DND-41 (cell line): Measurements from ENCODE around the gene DOK6.

ENCODE experiments used
- ATAC-seq: fragments of 200-7000 bp; cut with Tn5 transposase; 3 replicates; pipeline ENCODE4 v1.9.1; 2021; ENCODE audit warnings: low read depth; ENCODE audit not compliant: insufficient read depth
- DNase-seq: peaks from one replicate; pipeline ENCODE4 v3.0.0-alpha.2; 2020
- H2AFZ ChIP-seq: 2 replicates; pipeline ENCODE4 v1.6.0; 2012; ENCODE audit warnings: low read depth, low read length
- H3K27ac ChIP-seq: 2 replicates; pipeline ENCODE4 v1.5.1; 2012; ENCODE audit warnings: low read length, inconsistent platforms
- H3K27me3 ChIP-seq: fragments of 200-600 bp; sonication (generic); 2 replicates; pipeline ENCODE4 v1.6.0; 2012; ENCODE audit warnings: low read length, mild to moderate bottlenecking, inconsistent platforms; ENCODE audit not compliant: insufficient read depth, poor library complexity
- H3K36me3 ChIP-seq: 2 replicates; pipeline ENCODE4 v1.5.1; 2012; ENCODE audit warnings: low read length, inconsistent platforms; ENCODE audit not compliant: insufficient read depth
- H3K4me1 ChIP-seq: 2 replicates; pipeline ENCODE4 v1.5.1; 2012; ENCODE audit warnings: mild to moderate bottlenecking, low read length; ENCODE audit not compliant: insufficient read depth
- H3K4me2 ChIP-seq: 2 replicates; pipeline ENCODE4 v1.6.0; 2012; ENCODE audit warnings: mild to moderate bottlenecking, moderate library complexity, low read length, inconsistent platforms; ENCODE audit not compliant: insufficient read depth
- H3K4me3 ChIP-seq, 2 experiments: fragments of 200-600 bp in 1 of 2; shearing (Covaris generic) in 1 of 2; 2 replicates each; pipeline ENCODE4 v1.5.1; 2012 to 2016; ENCODE audit warnings: inconsistent platforms in 2 of 2, low read length in 2 of 2, mild to moderate bottlenecking in 2 of 2, low read depth in 1 of 2, moderate library complexity in 1 of 2
- H3K79me2 ChIP-seq: 2 replicates; pipeline ENCODE4 v1.6.0; 2012; ENCODE audit warnings: low read length, inconsistent platforms; ENCODE audit not compliant: insufficient read depth
- H3K9ac ChIP-seq: 2 replicates; pipeline ENCODE4 v1.6.0; 2012; ENCODE audit warnings: low read depth, mild to moderate bottlenecking, inconsistent platforms, low read length, moderate library complexity
- H3K9me3 ChIP-seq: 2 replicates; pipeline ENCODE4 v1.5.1; 2012; ENCODE audit warnings: low read length, moderate library complexity, mild to moderate bottlenecking, inconsistent platforms; ENCODE audit not compliant: insufficient read depth, severe bottlenecking
- H4K20me1 ChIP-seq: 2 replicates; pipeline ENCODE4 v1.6.0; 2012; ENCODE audit warnings: low read length; ENCODE audit not compliant: insufficient read depth
- EZH2 ChIP-seq: IDR thresholded peaks from 3 replicates; pipeline ENCODE4 v1.6.1; 2012; ENCODE audit warnings: borderline replicate concordance, low read depth, mild to moderate bottlenecking, moderate library complexity, low read length, inconsistent platforms; ENCODE audit not compliant: severe bottlenecking
- TF ChIP-seq, protein P1 (sequence below): IDR thresholded peaks from 2 replicates; pipeline ENCODE4 v1.5.1; 2012; ENCODE audit warnings: borderline replicate concordance, low read length, moderate library complexity, mild to moderate bottlenecking; ENCODE audit not compliant: poor library complexity, severe bottlenecking; ENCODE audit errors: extremely low read depth

DOK6 gene

DNA sequence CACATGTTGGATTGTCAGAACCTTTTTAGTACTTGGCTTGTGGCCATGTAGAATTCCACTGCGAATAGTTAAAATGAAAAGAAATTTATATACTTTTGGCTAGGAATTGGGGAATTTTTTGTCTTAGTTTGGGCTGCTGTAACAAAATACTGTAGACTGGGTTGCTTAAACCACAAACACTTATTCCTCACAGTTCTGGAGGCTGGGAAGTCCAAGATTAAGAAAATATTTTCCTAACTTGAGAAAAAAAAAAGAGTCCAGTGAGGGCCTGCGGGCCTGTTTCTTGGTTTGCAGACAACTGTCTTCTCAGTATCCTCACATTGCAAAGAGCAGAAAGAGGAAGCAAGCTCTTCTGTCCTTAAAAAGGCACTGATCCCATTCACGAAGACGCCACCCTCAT is 465.1 kb downstream of the DOK6 start:
- H3K9me3 ChIP-seq = no peaks in the 10 kb centered on the region
- no peak overlapping the region for H3K9ac ChIP-seq
- no peaks in the 10 kb centered on the region for H3K36me3 ChIP-seq
- ATAC-seq (no peak), DNase-seq (no peak)
- H3K4me1 ChIP-seq = no peaks in the 10 kb centered on the region
- H3K27me3 ChIP-seq = no peaks in the 10 kb centered on the region
- no peak overlapping the region for H3K4me3 ChIP-seq
- H3K27ac ChIP-seq = no peak overlapping the region
- no peaks in the 10 kb centered on the region for H3K79me2 ChIP-seq
- no peak for TF ChIP-seq EZH2
- TF ChIP-seq, protein P1, sequence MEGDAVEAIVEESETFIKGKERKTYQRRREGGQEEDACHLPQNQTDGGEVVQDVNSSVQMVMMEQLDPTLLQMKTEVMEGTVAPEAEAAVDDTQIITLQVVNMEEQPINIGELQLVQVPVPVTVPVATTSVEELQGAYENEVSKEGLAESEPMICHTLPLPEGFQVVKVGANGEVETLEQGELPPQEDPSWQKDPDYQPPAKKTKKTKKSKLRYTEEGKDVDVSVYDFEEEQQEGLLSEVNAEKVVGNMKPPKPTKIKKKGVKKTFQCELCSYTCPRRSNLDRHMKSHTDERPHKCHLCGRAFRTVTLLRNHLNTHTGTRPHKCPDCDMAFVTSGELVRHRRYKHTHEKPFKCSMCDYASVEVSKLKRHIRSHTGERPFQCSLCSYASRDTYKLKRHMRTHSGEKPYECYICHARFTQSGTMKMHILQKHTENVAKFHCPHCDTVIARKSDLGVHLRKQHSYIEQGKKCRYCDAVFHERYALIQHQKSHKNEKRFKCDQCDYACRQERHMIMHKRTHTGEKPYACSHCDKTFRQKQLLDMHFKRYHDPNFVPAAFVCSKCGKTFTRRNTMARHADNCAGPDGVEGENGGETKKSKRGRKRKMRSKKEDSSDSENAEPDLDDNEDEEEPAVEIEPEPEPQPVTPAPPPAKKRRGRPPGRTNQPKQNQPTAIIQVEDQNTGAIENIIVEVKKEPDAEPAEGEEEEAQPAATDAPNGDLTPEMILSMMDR = no peak
- no peaks in the 10 kb centered on the region for H4K20me1 ChIP-seq
- no peak overlapping the region for H3K4me2 ChIP-seq
- H2AFZ ChIP-seq = no peak overlapping the region

DNA sequence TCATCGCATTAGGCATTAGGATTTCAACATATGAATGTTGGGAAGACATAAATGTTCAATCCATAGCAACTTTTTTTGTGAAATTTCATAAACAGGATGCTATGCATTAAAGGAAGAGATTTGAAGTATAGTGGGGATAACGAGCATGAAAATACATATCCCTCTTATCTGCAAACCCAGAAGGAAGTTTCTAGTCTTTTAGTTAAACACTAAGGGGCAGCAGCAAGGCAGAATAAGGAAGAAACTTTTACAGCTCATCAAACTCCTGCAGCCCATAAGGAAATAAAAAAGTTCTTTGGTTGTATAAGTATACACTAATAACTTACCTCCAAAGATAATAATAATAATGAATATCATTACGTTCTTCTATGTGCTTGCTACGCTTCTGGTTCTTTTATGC is 465.5 kb downstream of the DOK6 start:
- Histone ChIP-seq H3K27me3 (no peaks in the 10 kb centered on the region), H3K79me2 (no peaks in the 10 kb centered on the region), H3K4me3 (no peak overlapping the region), H3K27ac (no peak overlapping the region), H3K36me3 (no peaks in the 10 kb centered on the region), H3K9me3 (no peaks in the 10 kb centered on the region), H2AFZ (no peak overlapping the region), H3K9ac (no peak overlapping the region), H4K20me1 (no peaks in the 10 kb centered on the region), H3K4me1 (no peaks in the 10 kb centered on the region), H3K4me2 (no peak overlapping the region)
- DNase-seq (no peak), ATAC-seq (no peak)
- TF ChIP-seq EZH2 = no peak
- TF ChIP-seq, protein P1 = no peak

DNA sequence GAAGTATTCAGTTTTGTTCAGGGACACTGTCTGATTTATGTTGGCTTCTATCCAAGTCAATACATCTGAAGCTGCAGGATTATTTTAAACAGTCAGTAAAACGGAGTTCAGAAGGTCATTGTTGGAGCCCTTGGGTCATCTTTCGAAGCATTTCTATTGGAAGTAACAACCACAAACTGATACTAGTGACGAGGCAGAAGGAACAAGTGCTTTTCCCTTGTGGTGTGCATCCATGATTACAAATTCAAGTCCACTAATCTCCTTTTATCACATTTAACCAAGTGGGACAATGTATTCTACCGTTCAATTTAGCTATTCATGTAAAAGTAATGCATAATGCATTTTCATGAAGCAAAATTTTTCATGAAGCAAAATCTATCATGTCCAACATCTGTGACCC is 470.0 kb downstream of the DOK6 start:
- no peaks in the 10 kb centered on the region for H3K9me3 ChIP-seq

More for the DNA sequence above, 470.0 kb downstream of the DOK6 start:
- no peak for ATAC-seq
- no peaks in the 10 kb centered on the region for H3K79me2 ChIP-seq
- no peak overlapping the region for H3K4me3 ChIP-seq
- no peaks in the 10 kb centered on the region for H4K20me1 ChIP-seq
- no peak overlapping the region for H3K4me2 ChIP-seq
- TF ChIP-seq, protein P1 = no peak
- no peak for TF ChIP-seq EZH2
- no peak overlapping the region for H3K9ac ChIP-seq
- H3K36me3 ChIP-seq = no peaks in the 10 kb centered on the region
- H3K4me1 ChIP-seq = no peaks in the 10 kb centered on the region
- H3K27ac ChIP-seq = no peak overlapping the region
- no peak for DNase-seq
- no peaks in the 10 kb centered on the region for H3K27me3 ChIP-seq
- H2AFZ ChIP-seq = no peak overlapping the region
